Endothelial cell (in vitro differentiated cells): ENCODE data around the gene AVPR1B. TPM values are rescaled to one million over a fixed set of nuclear protein-coding genes. Genes with fewer than 3 reads are reported as not detected.
A peak's percentile ranks its signal among the peaks of the same experiment; 100 is the strongest.

ENCODE experiments used
- DNase-seq: peaks from one replicate; pipeline ENCODE4 v3.0.0; 2021; ENCODE audit warnings: low spot score
- H3K27ac Mint-ChIP-seq: one replicate; pipeline ENCODE4 v1.8.0; 2021; ENCODE audit warnings: mixed read lengths, inconsistent platforms; ENCODE audit not compliant: unreplicated experiment
- H3K27me3 Mint-ChIP-seq: one replicate; pipeline ENCODE4 v1.8.0; 2021; ENCODE audit warnings: mild to moderate bottlenecking, moderate library complexity, mixed read lengths, inconsistent platforms; ENCODE audit not compliant: unreplicated experiment
- H3K36me3 Mint-ChIP-seq: one replicate; pipeline ENCODE4 v1.8.0; 2021; ENCODE audit warnings: mild to moderate bottlenecking, low read depth, mixed read lengths, inconsistent platforms; ENCODE audit not compliant: unreplicated experiment
- H3K4me1 Mint-ChIP-seq: one replicate; pipeline ENCODE4 v1.8.0; 2021; ENCODE audit warnings: mild to moderate bottlenecking, mixed read lengths, inconsistent platforms; ENCODE audit not compliant: unreplicated experiment
- H3K4me3 Mint-ChIP-seq: one replicate; pipeline ENCODE4 v1.8.0; 2021; ENCODE audit warnings: mild to moderate bottlenecking, mixed read lengths, inconsistent platforms; ENCODE audit not compliant: unreplicated experiment
- H3K9me3 Mint-ChIP-seq: one replicate; pipeline ENCODE4 v1.8.0; 2021; ENCODE audit warnings: mixed read lengths, inconsistent platforms; ENCODE audit not compliant: unreplicated experiment
- long read RNA-seq: library from polyadenylated mRNA; unstranded; transcript quantifications from one replicate; pipeline ENCODE4 v2.0.0, GENCODE V29; 2020; ENCODE audit not compliant: unreplicated experiment
- total RNA-seq: library from RNA; stranded (reverse); fragmentation: NEBNext Ultra II Directional; extraction: Animal tissue kit (Norgen Biotek cat#: 25700); gene quantifications from one replicate; pipeline ENCODE4 v1.2.1, GENCODE V29; 2021; ENCODE audit not compliant: unreplicated experiment
- TF ChIP-seq, protein P1 (sequence below): fragments of 200-600 bp; sonication (generic); IDR thresholded peaks from one replicate; pipeline ENCODE4 v1.5.0; 2021; ENCODE audit warnings: antibody characterized with exemption; ENCODE audit not compliant: unreplicated experiment

Gene AVPR1B, protein sequence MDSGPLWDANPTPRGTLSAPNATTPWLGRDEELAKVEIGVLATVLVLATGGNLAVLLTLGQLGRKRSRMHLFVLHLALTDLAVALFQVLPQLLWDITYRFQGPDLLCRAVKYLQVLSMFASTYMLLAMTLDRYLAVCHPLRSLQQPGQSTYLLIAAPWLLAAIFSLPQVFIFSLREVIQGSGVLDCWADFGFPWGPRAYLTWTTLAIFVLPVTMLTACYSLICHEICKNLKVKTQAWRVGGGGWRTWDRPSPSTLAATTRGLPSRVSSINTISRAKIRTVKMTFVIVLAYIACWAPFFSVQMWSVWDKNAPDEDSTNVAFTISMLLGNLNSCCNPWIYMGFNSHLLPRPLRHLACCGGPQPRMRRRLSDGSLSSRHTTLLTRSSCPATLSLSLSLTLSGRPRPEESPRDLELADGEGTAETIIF
- not detected for total RNA-seq
- long read RNA-seq: 0 reads

DNA sequence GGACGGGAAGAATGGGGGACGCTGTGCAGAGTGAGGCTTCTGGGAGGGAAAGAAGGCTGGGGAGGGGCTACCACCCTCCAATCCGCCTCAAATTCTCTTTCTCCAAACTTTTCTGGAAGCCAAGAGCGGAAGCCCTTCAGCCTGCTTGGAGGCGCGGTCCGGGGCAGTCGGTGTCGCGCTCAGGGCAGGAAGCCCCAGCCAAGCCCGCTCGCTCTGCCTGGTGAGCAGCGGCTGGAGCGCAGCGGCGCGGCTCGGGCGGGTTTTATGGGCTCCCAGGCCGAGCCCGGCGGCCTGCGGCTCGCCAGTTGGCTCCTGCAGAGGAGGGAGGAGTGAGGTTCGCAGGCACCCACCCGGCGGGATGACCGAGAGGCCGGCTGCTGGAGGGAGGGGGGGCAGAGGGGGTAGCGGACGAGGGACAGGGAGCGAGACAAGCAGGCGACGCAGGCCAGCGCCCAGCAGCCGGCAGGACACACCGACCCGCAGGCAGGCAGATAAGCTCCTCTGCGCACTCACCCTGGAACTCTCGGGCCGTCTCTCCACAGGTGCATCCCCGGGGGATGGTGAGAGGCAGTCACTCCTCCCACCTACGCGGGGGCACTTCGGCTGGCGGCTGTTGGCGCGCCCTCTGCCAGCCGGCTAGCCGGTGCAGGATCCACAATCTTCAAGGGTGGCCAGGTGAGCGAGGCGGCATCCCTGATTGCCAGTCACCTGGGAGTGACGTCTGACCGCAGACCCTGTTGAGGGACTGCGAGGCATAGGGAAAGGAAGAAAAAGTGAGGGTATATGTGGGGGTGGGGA, at the start of gene AVPR1B:
TSS of gene AVPR1B (minus strand) at position 238 of the 798 bp plus-strand sequence. CDS start 498 bp downstream, outside the sequence.
- peaks cover 8% of the 10 kb centered on the region for H3K4me1 Mint-ChIP-seq

DNA sequence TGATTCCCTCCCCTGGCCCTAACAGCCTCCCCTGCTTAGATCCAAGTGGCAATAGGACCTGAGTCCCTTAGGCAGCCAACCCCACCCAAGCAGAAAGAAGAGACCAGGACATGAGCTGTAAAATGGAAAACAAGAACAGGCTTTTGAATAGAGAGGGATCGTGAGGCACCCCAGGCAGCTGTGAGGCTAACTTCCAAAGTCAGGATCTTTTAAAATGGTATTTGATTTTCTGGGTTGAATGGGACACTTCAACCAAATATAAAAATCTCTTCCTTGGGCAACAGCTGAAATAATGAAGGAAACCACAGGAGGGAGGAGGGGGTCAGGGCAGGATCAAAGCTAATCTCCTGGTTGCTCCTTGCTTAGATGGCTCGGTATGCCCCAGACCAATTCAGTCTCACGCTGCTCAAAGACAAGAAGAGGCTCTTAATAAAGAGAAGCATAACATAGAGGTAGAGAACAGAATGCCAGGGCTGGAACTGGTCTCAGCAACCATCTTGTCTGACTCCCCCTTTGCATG, 28.6 kb upstream of the AVPR1B start:
- Mint-ChIP-seq H3K9me3 (no peaks in the 10 kb centered on the region), H3K36me3 (no peaks in the 10 kb centered on the region), H3K27me3 (no peaks in the 10 kb centered on the region), H3K27ac (no peak overlapping the region), H3K4me3 (no peak overlapping the region), H3K4me1 (no peaks in the 10 kb centered on the region)
- DNase-seq: no peak
- TF ChIP-seq, protein P1, sequence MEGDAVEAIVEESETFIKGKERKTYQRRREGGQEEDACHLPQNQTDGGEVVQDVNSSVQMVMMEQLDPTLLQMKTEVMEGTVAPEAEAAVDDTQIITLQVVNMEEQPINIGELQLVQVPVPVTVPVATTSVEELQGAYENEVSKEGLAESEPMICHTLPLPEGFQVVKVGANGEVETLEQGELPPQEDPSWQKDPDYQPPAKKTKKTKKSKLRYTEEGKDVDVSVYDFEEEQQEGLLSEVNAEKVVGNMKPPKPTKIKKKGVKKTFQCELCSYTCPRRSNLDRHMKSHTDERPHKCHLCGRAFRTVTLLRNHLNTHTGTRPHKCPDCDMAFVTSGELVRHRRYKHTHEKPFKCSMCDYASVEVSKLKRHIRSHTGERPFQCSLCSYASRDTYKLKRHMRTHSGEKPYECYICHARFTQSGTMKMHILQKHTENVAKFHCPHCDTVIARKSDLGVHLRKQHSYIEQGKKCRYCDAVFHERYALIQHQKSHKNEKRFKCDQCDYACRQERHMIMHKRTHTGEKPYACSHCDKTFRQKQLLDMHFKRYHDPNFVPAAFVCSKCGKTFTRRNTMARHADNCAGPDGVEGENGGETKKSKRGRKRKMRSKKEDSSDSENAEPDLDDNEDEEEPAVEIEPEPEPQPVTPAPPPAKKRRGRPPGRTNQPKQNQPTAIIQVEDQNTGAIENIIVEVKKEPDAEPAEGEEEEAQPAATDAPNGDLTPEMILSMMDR: no peak

More for the DNA sequence above, at the start of gene AVPR1B:
- Mint-ChIP-seq H3K27me3 (peaks cover 10% of the 10 kb centered on the region), H3K9me3 (peaks cover 4% of the 10 kb centered on the region), H3K4me3 (peak within 1 kb of the TSS; percentile 79), H3K27ac (peak within 1 kb of the TSS; percentile 72), H3K36me3 (peaks cover 4% of the 10 kb centered on the region)
- TF ChIP-seq, protein P1: no peak
- peak; percentile 60 for DNase-seq

DNA sequence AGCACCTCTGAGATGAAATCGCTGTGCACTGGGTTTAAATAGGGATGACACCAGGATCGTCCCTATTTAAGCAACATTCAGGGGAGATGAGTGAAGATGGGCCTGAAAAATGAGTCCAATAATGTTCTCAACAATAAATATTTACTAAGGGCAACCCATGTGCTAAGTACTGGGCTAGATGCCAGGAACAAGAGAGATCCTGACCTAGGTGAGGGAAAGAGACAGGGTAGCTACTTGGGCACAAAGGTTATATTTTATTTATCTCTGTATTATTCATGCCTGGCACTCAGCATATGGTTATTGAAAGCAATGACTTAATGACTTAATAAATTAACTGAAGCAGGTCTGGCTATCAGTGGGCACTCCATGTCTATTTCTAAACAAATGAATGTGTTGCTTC, 27.4 kb upstream of the AVPR1B start:
- TF ChIP-seq, protein P1: no peak
- no peaks in the 10 kb centered on the region for H3K9me3 Mint-ChIP-seq
- no peak for DNase-seq
- no peak overlapping the region for H3K4me3 Mint-ChIP-seq
- no peak overlapping the region for H3K27ac Mint-ChIP-seq
- H3K4me1 Mint-ChIP-seq: no peaks in the 10 kb centered on the region
- H3K27me3 Mint-ChIP-seq: no peaks in the 10 kb centered on the region
- H3K36me3 Mint-ChIP-seq: no peaks in the 10 kb centered on the region

DNA sequence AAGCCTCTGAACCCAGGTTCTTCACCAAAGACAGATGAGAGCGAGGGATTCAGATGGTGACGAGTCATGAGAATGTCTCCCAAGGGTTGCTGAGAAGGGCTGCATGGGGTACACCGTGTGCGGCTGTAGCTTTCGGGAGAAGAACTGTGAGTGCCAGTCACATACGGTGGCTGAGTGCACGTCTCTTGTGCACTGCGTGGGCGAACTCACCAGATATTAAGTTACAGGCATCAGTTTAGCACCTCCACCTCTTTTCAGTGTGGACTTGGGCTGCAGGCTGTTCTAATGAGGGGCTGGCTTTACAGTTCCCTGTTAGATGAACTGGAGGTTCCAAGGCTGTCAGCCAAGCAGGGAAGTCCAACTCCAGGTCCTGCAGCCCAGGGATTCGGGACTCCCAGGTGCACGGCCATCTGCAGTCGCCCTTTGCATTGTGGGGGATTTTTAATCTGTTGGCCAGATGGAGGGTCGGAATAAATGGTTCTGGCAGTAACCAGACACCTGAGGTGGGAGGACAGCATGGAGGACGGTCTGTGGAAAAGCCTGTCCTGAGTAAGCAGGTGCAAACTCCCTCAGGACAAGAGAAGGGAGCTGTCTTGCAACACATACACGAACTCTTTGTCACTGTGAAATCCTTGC, 26.5 kb upstream of the AVPR1B start:
- DNase-seq: no peak
- Mint-ChIP-seq H3K27ac (no peak overlapping the region), H3K36me3 (no peaks in the 10 kb centered on the region), H3K4me3 (no peak overlapping the region), H3K4me1 (no peaks in the 10 kb centered on the region), H3K9me3 (no peaks in the 10 kb centered on the region), H3K27me3 (no peaks in the 10 kb centered on the region)
- TF ChIP-seq, protein P1: no peak
